HepG2 (cell line): ENCODE data around the gene GNG7. TPM values are rescaled to one million over a fixed set of nuclear protein-coding genes. Genes with fewer than 3 reads are reported as not detected.

ENCODE experiments used
- ATF2 ChIP-seq: sonication (generic); formaldehyde crosslinking; IDR thresholded peaks from 2 replicates; pipeline ENCODE4 v1.4.0; 2020; ENCODE audit warnings: missing genetic modification reagents
- CREM ChIP-seq, 2 experiments: sonication (generic) in 1 of 2; formaldehyde crosslinking in 1 of 2; IDR thresholded peaks; 2 replicates each; pipeline versions ENCODE4 v1.4.0 to v1.6.1; 2016 to 2020; ENCODE audit warnings: antibody characterized with exemption in 1 of 2, mild to moderate bottlenecking in 1 of 2, missing genetic modification reagents in 1 of 2
- ERF ChIP-seq: IDR thresholded peaks from 2 replicates; pipeline ENCODE4 v1.6.1; 2018; ENCODE audit warnings: missing biosample characterization, missing genetic modification reagents
- HDAC2 ChIP-seq: sonication (generic); formaldehyde crosslinking; IDR thresholded peaks from 2 replicates; pipeline ENCODE4 v1.4.0; 2020; ENCODE audit warnings: missing genetic modification reagents
- HNRNPL ChIP-seq: fragments of 200-400 bp; formaldehyde crosslinking; IDR thresholded peaks from 2 replicates; pipeline ENCODE4 v1.6.1; 2017; ENCODE audit warnings: mild to moderate bottlenecking, low read depth, low read length
- PLRG1 ChIP-seq: fragments of 450-650 bp; conservative IDR thresholded peaks from 2 replicates; pipeline ENCODE4 v1.6.1; 2016
- POLR2G ChIP-seq: fragments of 200-400 bp; formaldehyde crosslinking; IDR thresholded peaks from 2 replicates; pipeline ENCODE4 v1.6.1; 2018; ENCODE audit warnings: mild to moderate bottlenecking, low read depth, low read length, moderate library complexity
- PRMT3 ChIP-seq: sonication (generic); formaldehyde crosslinking; IDR thresholded peaks from 2 replicates; pipeline ENCODE4 v1.8.1; 2022; ENCODE audit warnings: low read depth, mild to moderate bottlenecking, moderate library complexity, missing genetic modification reagents, borderline replicate concordance
- ZHX1 ChIP-seq: sonication (generic); formaldehyde crosslinking; IDR thresholded peaks from 2 replicates; pipeline ENCODE4 v1.8.1; 2022; ENCODE audit warnings: low read depth, mild to moderate bottlenecking, missing genetic modification reagents
- ZKSCAN5 ChIP-seq: sonication (generic); formaldehyde crosslinking; IDR thresholded peaks from 2 replicates; pipeline ENCODE4 v1.5.1; 2020; ENCODE audit warnings: mild to moderate bottlenecking, missing genetic modification reagents
- ZNF503 ChIP-seq: sonication (generic); formaldehyde crosslinking; IDR thresholded peaks from 2 replicates; pipeline ENCODE4 v1.4.0; 2020; ENCODE audit warnings: missing genetic modification reagents
- ZNF574 ChIP-seq: sonication (generic); formaldehyde crosslinking; IDR thresholded peaks from 2 replicates; pipeline ENCODE4 v1.4.0; 2020; ENCODE audit warnings: missing genetic modification reagents
- ZNF597 ChIP-seq: sonication (generic); formaldehyde crosslinking; IDR thresholded peaks from 2 replicates; pipeline ENCODE4 v1.5.0; 2020; ENCODE audit warnings: missing genetic modification reagents
- ZNF639 ChIP-seq: conservative IDR thresholded peaks from 2 replicates; pipeline ENCODE4 v1.6.1; 2018; ENCODE audit warnings: missing genetic modification reagents
- ZNF691 ChIP-seq: sonication (generic); formaldehyde crosslinking; IDR thresholded peaks from 2 replicates; pipeline ENCODE4 v1.4.0; 2020; ENCODE audit warnings: missing genetic modification reagents, low read depth, mild to moderate bottlenecking, borderline replicate concordance
- polyA plus RNA-seq, 8 experiments: library from polyadenylated mRNA; depleted of rRNA in 3 of 8; stranded (reverse) in 7 of 8; unstranded in 1 of 8; fragments of >200 nt; fragmentation: Illumina TruSeq in 4 of 8; extraction: Trizol in 4 of 8; gene quantifications; 2 replicates each; pipeline versions ENCODE4 v1.2.1 to v1.2.3, GENCODE V29; 2011 to 2016; ENCODE audit warnings: low read depth in 4 of 8, missing spikeins in 1 of 8, mixed read lengths in 1 of 8; ENCODE audit not compliant: insufficient read depth in 1 of 8
- total RNA-seq, 5 experiments: library from RNA; depleted of rRNA; stranded (reverse); fragments of >200 nt; fragmentation: Illumina TruSeq; extraction: Trizol; gene quantifications; 2 replicates each; pipeline ENCODE4 v1.2.3, GENCODE V29; 2016; ENCODE audit warnings: low read depth in 1 of 5

Gene GNG7
- total and polyA plus RNA-seq, 2 of the 13 experiments (the other 11 are each of a cell fraction or from before 2014, with no cell fraction given): 1.4 to 3.3 TPM

GRCh38 chr19:2475702-2476450 is 226.6 kb downstream of the GNG7 start, which contains the start of gene GADD45B (continued):
- TF ChIP-seq ZNF574 (CRISPR knock-in tag) (peak; percentile 57), PLRG1 (no peak), HDAC2 (peak; percentile 19; the same call in 1 of the 2 replicates), ZNF639 (CRISPR knock-in tag) (no peak), ZNF691 (CRISPR knock-in tag) (no peak), ZKSCAN5 (CRISPR knock-in tag) (no peak), POLR2G (peak; percentile 100), ZHX1 (CRISPR knock-in tag) (no peak), ZNF503 (CRISPR knock-in tag) (no peak), ATF2 (CRISPR knock-in tag) (peak; percentile 62; the same call in 1 of the 2 replicates), PRMT3 (CRISPR knock-in tag) (no peak), CREM (IDR thresholded peaks at IDR 0.05) (peak; percentile 32; the same call in 1 of the 2 replicates), CREM (CRISPR knock-in tag; IDR thresholded peaks at IDR 0.05) (no peak), ZNF597 (CRISPR knock-in tag) (no peak), ERF (CRISPR knock-in tag) (peak; percentile 73; the same call in 1 of the 2 replicates), HNRNPL (no peak)
